ENCODE measurements around the gene DNAJC25.

The DNAJC25 gene

DNA sequence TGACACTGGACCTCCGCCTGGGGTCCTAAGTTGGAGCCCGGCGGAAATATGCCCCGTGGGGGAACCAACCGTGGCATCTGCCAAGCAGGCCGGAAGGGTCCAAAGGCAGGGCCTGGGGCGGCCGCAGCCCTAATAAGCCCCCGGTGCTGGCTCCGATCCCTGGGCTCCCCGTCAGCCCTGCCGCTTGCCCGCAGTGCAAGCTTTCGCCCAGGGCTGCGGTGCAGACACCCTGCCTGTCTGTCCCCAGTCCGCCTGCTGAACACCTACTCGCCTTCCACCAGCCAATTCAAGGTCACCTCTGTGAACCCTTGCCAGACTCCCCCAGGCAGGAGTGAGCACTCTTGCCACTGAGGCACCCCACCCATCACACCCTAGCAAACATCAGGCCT, 31.2 kb upstream of the DNAJC25 start:
- Histone ChIP-seq H2AFZ (ENCODE audit: low read depth, low read length) (no peak overlapping the region), H3K27ac (ENCODE audit: low read length) (no peak overlapping the region), H3K4me3 (ENCODE audit: low read length) (no peak overlapping the region)

DNA sequence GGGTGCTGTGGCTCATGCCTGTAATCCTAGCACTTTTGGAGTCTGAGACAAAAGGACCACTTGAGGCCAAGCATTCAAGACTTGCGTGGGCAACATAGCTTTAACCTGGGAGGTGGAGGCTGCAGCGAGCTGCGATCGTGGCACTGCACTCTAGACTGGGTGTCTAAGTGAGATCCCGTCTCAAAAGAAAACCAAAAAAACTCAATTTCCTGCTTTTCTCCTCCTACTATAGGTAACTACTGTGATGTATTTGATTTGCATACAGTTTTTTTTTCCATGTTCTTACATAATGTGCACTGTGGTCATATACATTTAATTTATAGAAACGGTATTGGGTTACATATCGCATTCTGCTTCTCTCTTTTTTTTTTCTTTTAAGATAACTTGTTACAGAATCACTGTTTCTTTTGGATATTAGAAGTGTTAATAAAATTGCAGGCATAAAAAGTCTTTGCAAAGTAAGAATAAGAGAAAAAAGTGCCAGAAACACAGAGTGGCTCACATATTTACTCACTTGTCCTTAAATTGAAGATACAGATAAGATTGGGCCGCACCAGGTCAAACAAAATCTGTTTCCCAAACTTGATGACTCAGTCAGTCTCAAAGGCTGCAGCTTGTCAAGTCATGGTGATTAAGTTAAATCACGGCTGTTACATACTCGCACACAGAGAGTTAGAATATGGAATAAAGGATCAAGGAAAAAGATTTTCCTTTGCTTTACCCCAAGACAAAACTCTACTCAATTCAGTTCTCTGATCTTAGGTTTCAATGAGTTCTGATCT, 29.7 kb upstream of the DNAJC25 start:
- H3K4me2 ChIP-seq (ENCODE audit: low read length) = no peak overlapping the region
- H4K20me1 ChIP-seq (ENCODE audit: insufficient read depth, low read length) = no peaks in the 10 kb centered on the region
- H3K4me1 ChIP-seq (ENCODE audit: low read length) = no peaks in the 10 kb centered on the region
- H3K27me3 ChIP-seq (ENCODE audit: low read depth, low read length) = no peaks in the 10 kb centered on the region
- no peak overlapping the region for H3K4me3 ChIP-seq (ENCODE audit: low read length)
- H3K27ac ChIP-seq (ENCODE audit: low read length) = no peak overlapping the region
- H3K9me3 ChIP-seq (ENCODE audit: insufficient read depth, low read length) = no peaks in the 10 kb centered on the region
- no peak overlapping the region for H2AFZ ChIP-seq (ENCODE audit: low read depth, low read length)
- no peaks in the 10 kb centered on the region for H3K36me3 ChIP-seq (replicated peaks; ENCODE audit: low read depth, low read length)
- H3K9ac ChIP-seq (ENCODE audit: low read length) = no peak overlapping the region
- H3K79me2 ChIP-seq (ENCODE audit: low read length) = no peaks in the 10 kb centered on the region
- TF ChIP-seq, protein P1, sequence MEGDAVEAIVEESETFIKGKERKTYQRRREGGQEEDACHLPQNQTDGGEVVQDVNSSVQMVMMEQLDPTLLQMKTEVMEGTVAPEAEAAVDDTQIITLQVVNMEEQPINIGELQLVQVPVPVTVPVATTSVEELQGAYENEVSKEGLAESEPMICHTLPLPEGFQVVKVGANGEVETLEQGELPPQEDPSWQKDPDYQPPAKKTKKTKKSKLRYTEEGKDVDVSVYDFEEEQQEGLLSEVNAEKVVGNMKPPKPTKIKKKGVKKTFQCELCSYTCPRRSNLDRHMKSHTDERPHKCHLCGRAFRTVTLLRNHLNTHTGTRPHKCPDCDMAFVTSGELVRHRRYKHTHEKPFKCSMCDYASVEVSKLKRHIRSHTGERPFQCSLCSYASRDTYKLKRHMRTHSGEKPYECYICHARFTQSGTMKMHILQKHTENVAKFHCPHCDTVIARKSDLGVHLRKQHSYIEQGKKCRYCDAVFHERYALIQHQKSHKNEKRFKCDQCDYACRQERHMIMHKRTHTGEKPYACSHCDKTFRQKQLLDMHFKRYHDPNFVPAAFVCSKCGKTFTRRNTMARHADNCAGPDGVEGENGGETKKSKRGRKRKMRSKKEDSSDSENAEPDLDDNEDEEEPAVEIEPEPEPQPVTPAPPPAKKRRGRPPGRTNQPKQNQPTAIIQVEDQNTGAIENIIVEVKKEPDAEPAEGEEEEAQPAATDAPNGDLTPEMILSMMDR (IDR thresholded peaks at IDR 0.05; ENCODE audit: low read depth, low read length) = no peak
- TF ChIP-seq EZH2phosphoT487 (IDR thresholded peaks at IDR 0.05; ENCODE audit: low read depth) = no peak

More for the DNA sequence above, 31.2 kb upstream of the DNAJC25 start:
- no peaks in the 10 kb centered on the region for H3K79me2 ChIP-seq (ENCODE audit: low read length)
- no peaks in the 10 kb centered on the region for H3K36me3 ChIP-seq (replicated peaks; ENCODE audit: low read depth, low read length)
- no peaks in the 10 kb centered on the region for H4K20me1 ChIP-seq (ENCODE audit: insufficient read depth, low read length)
- H3K9me3 ChIP-seq (ENCODE audit: insufficient read depth, low read length) = no peaks in the 10 kb centered on the region
- no peaks in the 10 kb centered on the region for H3K27me3 ChIP-seq (ENCODE audit: low read depth, low read length)
- TF ChIP-seq, protein P1 (IDR thresholded peaks at IDR 0.05; ENCODE audit: low read depth, low read length) = no peak
- no peak for TF ChIP-seq EZH2phosphoT487 (IDR thresholded peaks at IDR 0.05; ENCODE audit: low read depth)
- H3K4me2 ChIP-seq (ENCODE audit: low read length) = no peak overlapping the region
- H3K4me1 ChIP-seq (ENCODE audit: low read length) = no peaks in the 10 kb centered on the region
- H3K9ac ChIP-seq (ENCODE audit: low read length) = no peak overlapping the region

- no peaks in the 10 kb centered on the region for H3K36me3 ChIP-seq (replicated peaks; ENCODE audit: low read depth, low read length)
- no peaks in the 10 kb centered on the region for H4K20me1 ChIP-seq (ENCODE audit: insufficient read depth, low read length)
- H3K4me1 ChIP-seq (ENCODE audit: low read length) = no peaks in the 10 kb centered on the region
- no peaks in the 10 kb centered on the region for H3K9me3 ChIP-seq (ENCODE audit: insufficient read depth, low read length)
- no peak overlapping the region for H3K27ac ChIP-seq (ENCODE audit: low read length)
- no peaks in the 10 kb centered on the region for H3K79me2 ChIP-seq (ENCODE audit: low read length)
- no peak overlapping the region for H3K4me3 ChIP-seq (ENCODE audit: low read length)
- H3K27me3 ChIP-seq (ENCODE audit: low read depth, low read length) = no peaks in the 10 kb centered on the region
- TF ChIP-seq, protein P1 (IDR thresholded peaks at IDR 0.05; ENCODE audit: low read depth, low read length) = no peak
- no peak for TF ChIP-seq EZH2phosphoT487 (IDR thresholded peaks at IDR 0.05; ENCODE audit: low read depth)
- no peak overlapping the region for H3K9ac ChIP-seq (ENCODE audit: low read length)
- no peak overlapping the region for H3K4me2 ChIP-seq (ENCODE audit: low read length)
- no peak overlapping the region for H2AFZ ChIP-seq (ENCODE audit: low read depth, low read length)
Measured at GRCh38 chr9:111603041-111603440, 28.1 kb upstream of the DNAJC25 start.

GRCh38 chr9:111604054-111604615, 27.0 kb upstream of the DNAJC25 start:
- Histone ChIP-seq H4K20me1 (ENCODE audit: insufficient read depth, low read length) (no peaks in the 10 kb centered on the region), H3K4me2 (ENCODE audit: low read length) (no peak overlapping the region), H3K9me3 (ENCODE audit: insufficient read depth, low read length) (no peaks in the 10 kb centered on the region), H2AFZ (ENCODE audit: low read depth, low read length) (no peak overlapping the region), H3K27me3 (ENCODE audit: low read depth, low read length) (no peaks in the 10 kb centered on the region), H3K4me3 (ENCODE audit: low read length) (no peak overlapping the region), H3K4me1 (ENCODE audit: low read length) (no peaks in the 10 kb centered on the region), H3K36me3 (replicated peaks; ENCODE audit: low read depth, low read length) (no peaks in the 10 kb centered on the region), H3K9ac (ENCODE audit: low read length) (no peak overlapping the region), H3K79me2 (ENCODE audit: low read length) (no peaks in the 10 kb centered on the region), H3K27ac (ENCODE audit: low read length) (no peak overlapping the region)
- TF ChIP-seq, protein P1 (IDR thresholded peaks at IDR 0.05; ENCODE audit: low read depth, low read length) = no peak
- TF ChIP-seq EZH2phosphoT487 (IDR thresholded peaks at IDR 0.05; ENCODE audit: low read depth) = no peak
